Epithelial cell of esophagus (primary cell): Measurements from ENCODE around the gene MYO1B.

Experiments
- DNase-seq: peaks from one replicate; pipeline ENCODE4 v3.0.0; 2010; ENCODE audit warnings: low read depth
- H3K4me3 ChIP-seq: 2 replicates; pipeline ENCODE4 v1.5.1; 2011; ENCODE audit warnings: mild to moderate bottlenecking, low read length, control low read depth
- CTCF ChIP-seq: IDR thresholded peaks from 2 replicates; pipeline ENCODE4 v1.5.1; 2011; ENCODE audit warnings: low read depth, mild to moderate bottlenecking, low read length, control low read depth, inconsistent platforms; ENCODE audit not compliant: insufficient read depth; ENCODE audit errors: missing control alignments

MYO1B gene

GRCh38 chr2:191253476-191253875 lies 8.3 kb downstream of the MYO1B start:
- no peak for TF ChIP-seq CTCF
- H3K4me3 ChIP-seq, result no peak overlapping the region
- DNase-seq, result no peak

GRCh38 chr2:191255271-191255670 lies 10.1 kb downstream of the MYO1B start:
- DNase-seq, result no peak
- no peak overlapping the region for H3K4me3 ChIP-seq
- TF ChIP-seq CTCF, result no peak

GRCh38 chr2:191255756-191256312 lies 10.6 kb downstream of the MYO1B start:
- DNase-seq, result peak; percentile 51
- no peak overlapping the region for H3K4me3 ChIP-seq
- no peak for TF ChIP-seq CTCF

GRCh38 chr2:191257934-191258333 lies 12.7 kb downstream of the MYO1B start:
- no peak for TF ChIP-seq CTCF
- no peak overlapping the region for H3K4me3 ChIP-seq

GRCh38 chr2:191258996-191259395 lies 13.8 kb downstream of the MYO1B start:
- no peak for TF ChIP-seq CTCF
- no peak for DNase-seq
- H3K4me3 ChIP-seq, result no peak overlapping the region

More at GRCh38 chr2:191257934-191258333, 12.7 kb downstream of the MYO1B start:
- no peak for DNase-seq

- peak; percentile 73 for DNase-seq
- H3K4me3 ChIP-seq, result no peak overlapping the region
- TF ChIP-seq CTCF, result no peak
These were observed 17.2 kb downstream of the MYO1B start for GRCh38 chr2:191262436-191262835.

- H3K4me3 ChIP-seq, result no peak overlapping the region
These were observed 17.8 kb downstream of the MYO1B start for GRCh38 chr2:191263050-191263449.

More at GRCh38 chr2:191263050-191263449, 17.8 kb downstream of the MYO1B start:
- no peak for TF ChIP-seq CTCF
- DNase-seq, result no peak
